Left lung (tissue), 10 donors: ENCODE results near the gene IGSF21. TPM values are rescaled to one million over a fixed set of nuclear protein-coding genes. Genes with fewer than 3 reads are reported as not detected.
A peak's percentile ranks its signal among the peaks of the same experiment; 100 is the strongest.

Experiments used
- ATAC-seq: fragments of 200-7000 bp; cut with Tn5 transposase; one replicate; pipeline ENCODE4 v1.9.1; 2020; ENCODE audit warnings: moderate library complexity
- DNase-seq, 4 donors: peaks; one replicate each; pipeline ENCODE4 v3.0.0-alpha.2; 2013 to 2020
- H3K27ac ChIP-seq, 2 donors: fragments of 200-600 bp; sonication (generic) in 1 of 2; one replicate each; pipeline versions ENCODE4 v1.5.0 to v1.8.0; 2020 to 2021
- H3K27me3 ChIP-seq, 2 donors: fragments of 200-600 bp; sonication (generic) in 1 of 2; one replicate each; pipeline versions ENCODE4 v1.5.0 to v1.8.0; 2020 to 2021
- H3K36me3 ChIP-seq, 2 donors: fragments of 200-600 bp; sonication (generic) in 1 of 2; one replicate each; pipeline versions ENCODE4 v1.5.0 to v1.8.0; 2020 to 2021
- H3K4me1 ChIP-seq, 2 donors: fragments of 200-600 bp; one replicate each; pipeline ENCODE4 v1.8.0; 2021
- H3K4me3 ChIP-seq, 2 donors: fragments of 200-600 bp; sonication (generic) in 1 of 2; one replicate each; pipeline versions ENCODE4 v1.5.0 to v1.8.0; 2020 to 2021; ENCODE audit warnings: mild to moderate bottlenecking in 1 of 2
- H3K9me3 ChIP-seq, 2 donors: fragments of 200-600 bp; sonication (generic) in 1 of 2; one replicate each; pipeline versions ENCODE4 v1.5.0 to v1.8.0; 2020 to 2021
- CTCF ChIP-seq, 2 donors: fragments of 200-600 bp; sonication (generic) in 1 of 2; IDR thresholded peaks; one replicate each; pipeline versions ENCODE4 v1.5.0 to v1.8.0; 2021; ENCODE audit warnings: antibody characterized with exemption in 2 of 2
- intact Hi-C, 2 donors: fragments of 100-400 bp; cut with DNase I; formaldehyde crosslinking; loops; one replicate each; pipeline versions ENCODE4 v1.11.2 to v1.14.2; 2022
- polyA plus RNA-seq, 6 donors: library from polyadenylated mRNA; unstranded; fragments of 120-200 nt; gene quantifications; one replicate each; pipeline ENCODE4 v1.2.1, GENCODE V29; 2013; ENCODE audit not compliant: insufficient read length in 6 of 6
- total RNA-seq, 2 donors: library from RNA; stranded (reverse); fragmentation: NEBNext Ultra II Directional; extraction: Animal tissue kit (Norgen Biotek cat#: 25700); gene quantifications; one replicate each; pipeline ENCODE4 v1.2.1, GENCODE V29; 2021
- donor health status: DM: no; HTN: yes; CAD: no.
- donor health status: DM: no; HTN: no; CAD: no.

Gene IGSF21
- total and polyA plus RNA-seq, 8 donors, result 0.14 to 1.2 (median 0.25) TPM; not detected in 2

GRCh38 chr1:18373882-18374493, 266.4 kb downstream of the IGSF21 start:
- Histone ChIP-seq H3K27me3 (peaks cover 0 to 26% of the 10 kb centered on the region in 2 donors), H3K27ac (no peak overlapping the region), H3K36me3 (no peaks in the 10 kb centered on the region), H3K4me1 (no peaks in the 10 kb centered on the region), H3K4me3 (no peak overlapping the region), H3K9me3 (peaks cover 0 to 3% of the 10 kb centered on the region in 2 donors)
- intact Hi-C loops, result no loop called here
- ATAC-seq (no peak), DNase-seq (no peak)
- peak in 1 of 2 donors; percentile 11 for TF ChIP-seq CTCF (IDR thresholded peaks at IDR 0.05)

GRCh38 chr1:18376661-18377060, 269.1 kb downstream of the IGSF21 start:
- Histone ChIP-seq H3K9me3 (peaks cover 0 to 9% of the 10 kb centered on the region in 2 donors), H3K4me3 (no peak overlapping the region), H3K27me3 (peaks cover 0 to 25% of the 10 kb centered on the region in 2 donors), H3K27ac (no peak overlapping the region), H3K36me3 (no peaks in the 10 kb centered on the region), H3K4me1 (no peaks in the 10 kb centered on the region)
- DNase-seq (no peak), ATAC-seq (no peak)
- TF ChIP-seq CTCF (IDR thresholded peaks at IDR 0.05), result no peak
- intact Hi-C loops, result no loop called here

- ATAC-seq (no peak), DNase-seq (no peak)
- intact Hi-C loops, result no loop called here
- Histone ChIP-seq H3K4me1 (no peaks in the 10 kb centered on the region), H3K9me3 (peaks cover 0 to 9% of the 10 kb centered on the region in 2 donors), H3K27ac (no peak overlapping the region), H3K36me3 (no peaks in the 10 kb centered on the region), H3K4me3 (no peak overlapping the region), H3K27me3 (peaks cover 0 to 46% of the 10 kb centered on the region in 2 donors)
- no peak for TF ChIP-seq CTCF (IDR thresholded peaks at IDR 0.05)
These were observed 272.7 kb downstream of the IGSF21 start for GRCh38 chr1:18380288-18380687.

- Histone ChIP-seq H3K4me3 (no peak overlapping the region), H3K9me3 (peaks cover 0 to 9% of the 10 kb centered on the region in 2 donors), H3K4me1 (no peaks in the 10 kb centered on the region), H3K27me3 (peaks cover 0 to 28% of the 10 kb centered on the region in 2 donors), H3K36me3 (no peaks in the 10 kb centered on the region), H3K27ac (no peak overlapping the region)
- intact Hi-C loops, result no loop called here
- no peak for ATAC-seq
- no peak for DNase-seq
- no peak for TF ChIP-seq CTCF (IDR thresholded peaks at IDR 0.05)
These were observed 276.5 kb downstream of the IGSF21 start for GRCh38 chr1:18384059-18384458.

GRCh38 chr1:18384471-18384870, 276.9 kb downstream of the IGSF21 start:
- ATAC-seq (no peak), DNase-seq (no peak)
- Histone ChIP-seq H3K27me3 (peaks cover 0 to 28% of the 10 kb centered on the region in 2 donors), H3K9me3 (peaks cover 0 to 8% of the 10 kb centered on the region in 2 donors), H3K4me1 (no peaks in the 10 kb centered on the region), H3K4me3 (no peak overlapping the region), H3K27ac (no peak overlapping the region), H3K36me3 (no peaks in the 10 kb centered on the region)
- TF ChIP-seq CTCF (IDR thresholded peaks at IDR 0.05), result no peak
- intact Hi-C loops, result no loop called here
